HEK293 (cell line): ENCODE data around the gene C19orf47.
A peak's percentile ranks its signal among the peaks of the same experiment; 100 is the strongest.

Experiments used
- CTCF ChIA-PET: fragments of 350-600 bp; formaldehyde crosslinking; extraction: SDS; loops from one replicate; lab custom pipeline; 2021; ENCODE audit warnings: antibody characterized with exemption; lab: Yijun Ruan, JAX
- POLR2A ChIA-PET: fragments of 300-600 bp; formaldehyde crosslinking; extraction: SDS; loops from one replicate; lab custom pipeline; 2020; ENCODE audit warnings: antibody characterized with exemption, inconsistent platforms; lab: Yijun Ruan, JAX
- H3K27ac ChIP-seq: fragments of 200-500 bp; sonication (Bioruptor generic); 2 replicates; pipeline ENCODE4 v1.5.1; 2014; ENCODE audit warnings: low read depth, low read length, control low read depth, inconsistent platforms; ENCODE audit errors: extremely low read depth
- H3K36me3 ChIP-seq, 2 experiments: fragments of 200-500 bp in 1 of 2; sonication (Bioruptor generic) in 1 of 2; 1 replicate in 1 of 2; 2 replicates in 1 of 2; pipeline ENCODE4 v1.5.1; 2014 to 2017; ENCODE audit warnings: inconsistent platforms in 2 of 2, low read length in 2 of 2; ENCODE audit not compliant: control insufficient read depth in 2 of 2, insufficient read depth in 1 of 2
- H3K4me1 ChIP-seq: fragments of 200-500 bp; sonication (Bioruptor generic); 2 replicates; pipeline ENCODE4 v1.5.1; 2014; ENCODE audit warnings: mild to moderate bottlenecking, low read length, inconsistent platforms; ENCODE audit not compliant: control insufficient read depth, insufficient read depth
- H3K4me3 ChIP-seq: 2 replicates; pipeline ENCODE4 v1.5.1; 2011; ENCODE audit warnings: low read depth, mild to moderate bottlenecking, control low read depth, low read length, moderate library complexity
- H3K9me3 ChIP-seq: fragments of 200-500 bp; sonication (Bioruptor generic); 2 replicates; pipeline ENCODE4 v1.5.1; 2014; ENCODE audit warnings: low read depth, low read length, inconsistent platforms; ENCODE audit not compliant: control insufficient read depth, insufficient read depth
- GLI4 ChIP-seq: fragments of 450-650 bp; formaldehyde crosslinking; IDR thresholded peaks from 2 replicates; pipeline ENCODE4 v1.5.1; 2016; ENCODE audit warnings: missing biosample characterization, missing genetic modification characterization
- KLF8 ChIP-seq: fragments of 450-650 bp; formaldehyde crosslinking; IDR thresholded peaks from 2 replicates; pipeline ENCODE4 v1.5.1; 2016; ENCODE audit warnings: missing biosample characterization, missing genetic modification characterization
- ZBTB20 ChIP-seq: fragments of 450-650 bp; formaldehyde crosslinking; IDR thresholded peaks from 2 replicates; pipeline ENCODE4 v1.5.1; 2016; ENCODE audit warnings: missing biosample characterization, missing genetic modification characterization
- ZNF214 ChIP-seq: fragments of 450-650 bp; formaldehyde crosslinking; IDR thresholded peaks from 2 replicates; pipeline ENCODE4 v1.5.1; 2017; ENCODE audit warnings: missing biosample characterization, mild to moderate bottlenecking, missing genetic modification characterization, borderline replicate concordance
- ZNF426 ChIP-seq: fragments of 450-650 bp; formaldehyde crosslinking; IDR thresholded peaks from 2 replicates; pipeline ENCODE4 v1.5.1; 2017; ENCODE audit warnings: missing biosample characterization, missing genetic modification characterization, mild to moderate bottlenecking, inconsistent platforms, moderate library complexity
- ZNF600 ChIP-seq: fragments of 450-650 bp; formaldehyde crosslinking; IDR thresholded peaks from 2 replicates; pipeline ENCODE4 v1.5.1; 2016; ENCODE audit warnings: missing biosample characterization, missing genetic modification characterization
- ZNF621 ChIP-seq: fragments of 450-650 bp; formaldehyde crosslinking; IDR thresholded peaks from 2 replicates; pipeline ENCODE4 v1.5.1; 2017; ENCODE audit warnings: missing biosample characterization, missing genetic modification characterization
- ZNF768 ChIP-seq: fragments of 450-650 bp; formaldehyde crosslinking; IDR thresholded peaks from 2 replicates; pipeline ENCODE4 v1.5.1; 2018; ENCODE audit warnings: missing biosample characterization, mild to moderate bottlenecking, missing genetic modification characterization
- ZNF791 ChIP-seq: fragments of 450-650 bp; formaldehyde crosslinking; IDR thresholded peaks from 2 replicates; pipeline ENCODE4 v1.5.1; 2016; ENCODE audit warnings: missing biosample characterization, missing genetic modification characterization
- TF ChIP-seq, protein P1 (sequence below): fragments of 450-650 bp; formaldehyde crosslinking; IDR thresholded peaks from 2 replicates; pipeline ENCODE4 v1.5.1; 2016; ENCODE audit warnings: missing biosample characterization, missing genetic modification characterization
- TF ChIP-seq, protein P2 (sequence below): fragments of 450-650 bp; formaldehyde crosslinking; IDR thresholded peaks from 2 replicates; pipeline ENCODE4 v1.5.1; 2016; ENCODE audit warnings: missing biosample characterization, missing genetic modification characterization
- TF ChIP-seq, protein P3 (sequence below): fragments of 450-650 bp; formaldehyde crosslinking; IDR thresholded peaks from 2 replicates; pipeline ENCODE4 v1.5.1; 2016; ENCODE audit warnings: missing biosample characterization, missing genetic modification characterization
- TF ChIP-seq, protein P4 (sequence below): fragments of 450-650 bp; formaldehyde crosslinking; IDR thresholded peaks from 2 replicates; pipeline ENCODE4 v1.5.1; 2016; ENCODE audit warnings: missing biosample characterization, missing genetic modification characterization
- TF ChIP-seq, protein P5 (sequence below): fragments of 450-650 bp; formaldehyde crosslinking; IDR thresholded peaks from 2 replicates; pipeline ENCODE4 v1.5.1; 2016; ENCODE audit warnings: missing biosample characterization, missing genetic modification characterization
- TF ChIP-seq, protein P6 (sequence below): fragments of 450-650 bp; formaldehyde crosslinking; IDR thresholded peaks from 2 replicates; pipeline ENCODE4 v1.5.1; 2016; ENCODE audit warnings: missing biosample characterization, missing genetic modification characterization
- TF ChIP-seq, protein P7 (sequence below): fragments of 450-650 bp; formaldehyde crosslinking; IDR thresholded peaks from 2 replicates; pipeline ENCODE4 v1.5.1; 2016; ENCODE audit warnings: missing biosample characterization, missing genetic modification characterization

The C19orf47 gene

DNA sequence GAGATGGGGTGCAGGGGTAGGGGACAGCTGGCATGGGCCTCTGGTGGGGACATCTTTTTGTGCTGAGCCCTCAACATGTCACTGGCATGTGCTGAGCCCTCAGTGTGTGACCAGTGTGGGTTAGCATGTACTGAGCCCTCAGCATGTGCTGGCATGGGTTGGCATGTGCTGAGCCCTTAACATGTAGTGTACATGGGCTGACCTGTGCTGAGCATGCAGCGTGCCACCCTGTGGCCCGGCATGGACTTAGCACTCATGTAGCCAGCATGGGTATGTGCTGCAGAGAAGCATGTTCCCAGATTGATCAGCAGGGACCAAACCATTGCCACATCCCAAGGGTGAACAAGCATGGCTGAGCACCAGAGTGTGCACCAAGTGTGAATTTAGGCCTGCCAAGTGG is 30.3 kb upstream of the C19orf47 start (continued):
- TF ChIP-seq, protein P1, sequence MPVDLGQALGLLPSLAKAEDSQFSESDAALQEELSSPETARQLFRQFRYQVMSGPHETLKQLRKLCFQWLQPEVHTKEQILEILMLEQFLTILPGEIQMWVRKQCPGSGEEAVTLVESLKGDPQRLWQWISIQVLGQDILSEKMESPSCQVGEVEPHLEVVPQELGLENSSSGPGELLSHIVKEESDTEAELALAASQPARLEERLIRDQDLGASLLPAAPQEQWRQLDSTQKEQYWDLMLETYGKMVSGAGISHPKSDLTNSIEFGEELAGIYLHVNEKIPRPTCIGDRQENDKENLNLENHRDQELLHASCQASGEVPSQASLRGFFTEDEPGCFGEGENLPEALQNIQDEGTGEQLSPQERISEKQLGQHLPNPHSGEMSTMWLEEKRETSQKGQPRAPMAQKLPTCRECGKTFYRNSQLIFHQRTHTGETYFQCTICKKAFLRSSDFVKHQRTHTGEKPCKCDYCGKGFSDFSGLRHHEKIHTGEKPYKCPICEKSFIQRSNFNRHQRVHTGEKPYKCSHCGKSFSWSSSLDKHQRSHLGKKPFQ = no peak
- no peak for TF ChIP-seq ZNF214 (tag by site-specific recombination)
- TF ChIP-seq ZNF791 (tag by site-specific recombination) = no peak

DNA sequence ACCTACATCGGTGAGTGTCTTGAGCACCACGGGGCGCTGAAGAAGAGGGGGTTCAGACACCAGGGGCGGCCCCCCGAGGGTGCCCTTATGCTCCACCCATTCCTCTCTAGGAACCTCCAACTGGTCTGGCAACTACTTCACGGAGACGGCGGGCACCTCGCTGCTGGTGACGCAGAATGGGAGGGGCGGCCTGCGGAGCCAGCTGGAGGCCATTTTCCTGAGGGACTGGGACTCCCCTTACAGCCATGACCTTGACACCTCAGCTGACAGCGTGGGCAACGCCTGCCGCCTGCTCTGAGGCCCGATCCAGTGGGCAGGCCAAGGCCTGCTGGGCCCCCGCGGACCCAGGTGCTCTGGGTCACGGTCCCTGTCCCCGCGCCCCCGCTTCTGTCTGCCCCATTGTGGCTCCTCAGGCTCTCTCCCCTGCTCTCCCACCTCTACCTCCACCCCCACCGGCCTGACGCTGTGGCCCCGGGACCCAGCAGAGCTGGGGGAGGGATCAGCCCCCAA is 29.7 kb upstream of the C19orf47 start:
- Histone ChIP-seq H3K9me3 (no peaks in the 10 kb centered on the region), H3K36me3 (peaks cover 29 to 47% of the 10 kb centered on the region in 2 experiments), H3K27ac (no peak overlapping the region), H3K4me1 (no peaks in the 10 kb centered on the region), H3K4me3 (no peak overlapping the region)
- CTCF ChIA-PET = no interaction called here
- TF ChIP-seq, protein P2, sequence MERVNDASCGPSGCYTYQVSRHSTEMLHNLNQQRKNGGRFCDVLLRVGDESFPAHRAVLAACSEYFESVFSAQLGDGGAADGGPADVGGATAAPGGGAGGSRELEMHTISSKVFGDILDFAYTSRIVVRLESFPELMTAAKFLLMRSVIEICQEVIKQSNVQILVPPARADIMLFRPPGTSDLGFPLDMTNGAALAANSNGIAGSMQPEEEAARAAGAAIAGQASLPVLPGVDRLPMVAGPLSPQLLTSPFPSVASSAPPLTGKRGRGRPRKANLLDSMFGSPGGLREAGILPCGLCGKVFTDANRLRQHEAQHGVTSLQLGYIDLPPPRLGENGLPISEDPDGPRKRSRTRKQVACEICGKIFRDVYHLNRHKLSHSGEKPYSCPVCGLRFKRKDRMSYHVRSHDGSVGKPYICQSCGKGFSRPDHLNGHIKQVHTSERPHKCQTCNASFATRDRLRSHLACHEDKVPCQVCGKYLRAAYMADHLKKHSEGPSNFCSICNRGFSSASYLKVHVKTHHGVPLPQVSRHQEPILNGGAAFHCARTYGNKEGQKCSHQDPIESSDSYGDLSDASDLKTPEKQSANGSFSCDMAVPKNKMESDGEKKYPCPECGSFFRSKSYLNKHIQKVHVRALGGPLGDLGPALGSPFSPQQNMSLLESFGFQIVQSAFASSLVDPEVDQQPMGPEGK = peak; percentile 35; the same call in 1 of the 2 replicates
- TF ChIP-seq, protein P3, sequence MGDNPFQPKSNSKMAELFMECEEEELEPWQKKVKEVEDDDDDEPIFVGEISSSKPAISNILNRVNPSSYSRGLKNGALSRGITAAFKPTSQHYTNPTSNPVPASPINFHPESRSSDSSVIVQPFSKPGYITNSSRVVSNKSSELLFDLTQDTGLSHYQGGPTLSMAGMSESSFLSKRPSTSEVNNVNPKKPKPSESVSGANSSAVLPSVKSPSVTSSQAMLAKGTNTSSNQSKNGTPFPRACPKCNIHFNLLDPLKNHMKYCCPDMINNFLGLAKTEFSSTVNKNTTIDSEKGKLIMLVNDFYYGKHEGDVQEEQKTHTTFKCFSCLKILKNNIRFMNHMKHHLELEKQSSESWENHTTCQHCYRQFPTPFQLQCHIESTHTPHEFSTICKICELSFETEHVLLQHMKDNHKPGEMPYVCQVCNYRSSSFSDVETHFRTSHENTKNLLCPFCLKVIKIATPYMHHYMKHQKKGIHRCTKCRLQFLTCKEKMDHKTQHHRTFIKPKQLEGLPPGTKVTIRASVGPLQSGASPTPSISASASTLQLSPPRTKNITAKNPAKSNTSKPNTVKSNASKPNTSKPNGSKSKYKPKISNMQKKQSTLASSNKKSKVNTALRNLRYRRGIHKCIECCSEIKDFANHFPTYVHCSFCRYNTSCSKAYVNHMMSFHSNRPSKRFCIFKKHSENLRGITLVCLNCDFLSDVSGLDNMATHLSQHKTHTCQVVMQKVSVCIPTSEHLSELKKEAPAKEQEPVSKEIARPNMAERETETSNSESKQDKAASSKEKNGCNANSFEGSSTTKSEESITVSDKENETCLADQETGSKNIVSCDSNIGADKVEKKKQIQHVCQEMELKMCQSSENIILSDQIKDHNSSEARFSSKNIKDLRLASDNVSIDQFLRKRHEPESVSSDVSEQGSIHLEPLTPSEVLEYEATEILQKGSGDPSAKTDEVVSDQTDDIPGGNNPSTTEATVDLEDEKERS = no peak
- TF ChIP-seq, all 188 proteins: peak for 1
- POLR2A ChIA-PET = no interaction called here

DNA sequence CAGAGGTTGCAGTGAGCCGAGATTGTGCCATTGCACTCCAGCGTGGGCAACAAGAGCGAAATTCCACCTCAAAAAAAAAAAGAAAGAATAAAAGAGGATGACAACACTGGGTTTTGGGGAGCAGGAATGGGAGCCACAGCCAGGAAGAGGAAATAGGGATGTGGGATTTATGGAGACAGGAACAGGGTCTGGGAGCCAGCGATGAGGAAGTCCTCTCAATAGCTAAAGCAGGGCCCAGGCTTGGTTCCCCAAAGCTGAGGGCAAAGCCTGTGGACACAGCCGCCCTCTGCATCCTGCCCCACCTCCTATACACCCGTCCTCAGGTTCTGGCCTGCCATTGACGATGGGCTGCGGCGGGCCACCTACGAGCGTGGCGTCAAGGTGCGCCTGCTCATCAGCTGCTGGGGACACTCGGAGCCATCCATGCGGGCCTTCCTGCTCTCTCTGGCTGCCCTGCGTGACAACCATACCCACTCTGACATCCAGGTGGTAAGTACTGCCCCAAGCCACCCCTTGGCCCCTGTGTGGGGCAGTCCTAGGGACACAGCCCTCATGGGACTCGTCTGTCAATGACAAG is 28.2 kb upstream of the C19orf47 start:
- Histone ChIP-seq H3K4me3 (no peak overlapping the region), H3K4me1 (no peaks in the 10 kb centered on the region), H3K27ac (no peak overlapping the region), H3K36me3 (peaks cover 35 to 62% of the 10 kb centered on the region in 2 experiments), H3K9me3 (no peaks in the 10 kb centered on the region)
- ChIA-PET CTCF (interaction anchor here (1.0 kb wide), 1 partner anchor 20 kb away, joined by 5 read pairs; no protein-coding TSS in a partner anchor), POLR2A (interaction anchor here (2.2 kb wide), 1 partner anchor 10 kb away, joined by 7 read pairs; no protein-coding TSS in a partner anchor)
- TF ChIP-seq, protein P4, sequence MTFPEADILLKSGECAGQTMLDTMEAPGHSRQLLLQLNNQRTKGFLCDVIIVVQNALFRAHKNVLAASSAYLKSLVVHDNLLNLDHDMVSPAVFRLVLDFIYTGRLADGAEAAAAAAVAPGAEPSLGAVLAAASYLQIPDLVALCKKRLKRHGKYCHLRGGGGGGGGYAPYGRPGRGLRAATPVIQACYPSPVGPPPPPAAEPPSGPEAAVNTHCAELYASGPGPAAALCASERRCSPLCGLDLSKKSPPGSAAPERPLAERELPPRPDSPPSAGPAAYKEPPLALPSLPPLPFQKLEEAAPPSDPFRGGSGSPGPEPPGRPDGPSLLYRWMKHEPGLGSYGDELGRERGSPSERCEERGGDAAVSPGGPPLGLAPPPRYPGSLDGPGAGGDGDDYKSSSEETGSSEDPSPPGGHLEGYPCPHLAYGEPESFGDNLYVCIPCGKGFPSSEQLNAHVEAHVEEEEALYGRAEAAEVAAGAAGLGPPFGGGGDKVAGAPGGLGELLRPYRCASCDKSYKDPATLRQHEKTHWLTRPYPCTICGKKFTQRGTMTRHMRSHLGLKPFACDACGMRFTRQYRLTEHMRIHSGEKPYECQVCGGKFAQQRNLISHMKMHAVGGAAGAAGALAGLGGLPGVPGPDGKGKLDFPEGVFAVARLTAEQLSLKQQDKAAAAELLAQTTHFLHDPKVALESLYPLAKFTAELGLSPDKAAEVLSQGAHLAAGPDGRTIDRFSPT (tag by site-specific recombination) = peak; percentile 56; the same call in 1 of the 2 replicates
- no peak for TF ChIP-seq GLI4

DNA sequence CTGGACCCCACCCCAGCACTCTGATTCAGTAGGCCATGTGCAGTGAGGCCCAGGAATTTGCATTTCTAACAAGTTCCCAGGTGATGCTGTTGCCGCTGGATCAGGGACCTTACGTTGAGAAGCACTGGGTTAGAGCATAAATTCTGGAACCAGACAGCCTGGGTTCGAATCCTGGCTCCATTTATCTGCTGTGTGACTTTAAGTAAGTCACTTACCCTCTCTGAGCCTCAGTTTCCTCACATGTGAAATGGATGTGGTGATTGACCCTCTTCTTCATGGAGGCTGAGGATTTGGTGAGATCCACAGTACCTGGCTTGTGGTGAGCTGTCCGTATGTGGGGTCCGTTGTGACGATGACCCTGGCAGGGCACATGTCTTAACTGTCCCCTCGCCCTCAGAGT is 25.9 kb upstream of the C19orf47 start:
- Histone ChIP-seq H3K27ac (no peak overlapping the region), H3K4me3 (no peak overlapping the region), H3K9me3 (no peaks in the 10 kb centered on the region), H3K4me1 (no peaks in the 10 kb centered on the region), H3K36me3 (peaks cover 53 to 72% of the 10 kb centered on the region in 2 experiments)
- ChIA-PET CTCF (interaction anchor here (0.6 to 1.1 kb wide), 4 partner anchors 14 to 260 kb away, joined by 3 to 5 read pairs (median 4); partner anchors contain the start of genes C19orf47 and PLD3), POLR2A (interaction anchor here (0.6 to 0.7 kb wide), 2 partner anchors 26 to 95 kb away, joined by 3 read pairs; partner anchors contain the start of genes C19orf47 and PLD3)
- TF ChIP-seq, protein P5, sequence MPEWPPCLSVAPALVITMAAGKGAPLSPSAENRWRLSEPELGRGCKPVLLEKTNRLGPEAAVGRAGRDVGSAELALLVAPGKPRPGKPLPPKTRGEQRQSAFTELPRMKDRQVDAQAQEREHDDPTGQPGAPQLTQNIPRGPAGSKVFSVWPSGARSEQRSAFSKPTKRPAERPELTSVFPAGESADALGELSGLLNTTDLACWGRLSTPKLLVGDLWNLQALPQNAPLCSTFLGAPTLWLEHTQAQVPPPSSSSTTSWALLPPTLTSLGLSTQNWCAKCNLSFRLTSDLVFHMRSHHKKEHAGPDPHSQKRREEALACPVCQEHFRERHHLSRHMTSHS (tag by site-specific recombination) = no peak
- TF ChIP-seq, protein P6, sequence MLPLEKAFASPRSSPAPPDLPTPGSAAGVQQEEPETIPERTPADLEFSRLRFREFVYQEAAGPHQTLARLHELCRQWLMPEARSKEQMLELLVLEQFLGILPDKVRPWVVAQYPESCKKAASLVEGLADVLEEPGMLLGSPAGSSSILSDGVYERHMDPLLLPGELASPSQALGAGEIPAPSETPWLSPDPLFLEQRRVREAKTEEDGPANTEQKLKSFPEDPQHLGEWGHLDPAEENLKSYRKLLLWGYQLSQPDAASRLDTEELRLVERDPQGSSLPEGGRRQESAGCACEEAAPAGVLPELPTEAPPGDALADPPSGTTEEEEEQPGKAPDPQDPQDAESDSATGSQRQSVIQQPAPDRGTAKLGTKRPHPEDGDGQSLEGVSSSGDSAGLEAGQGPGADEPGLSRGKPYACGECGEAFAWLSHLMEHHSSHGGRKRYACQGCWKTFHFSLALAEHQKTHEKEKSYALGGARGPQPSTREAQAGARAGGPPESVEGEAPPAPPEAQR (tag by site-specific recombination) = no peak
- TF ChIP-seq, protein P7, sequence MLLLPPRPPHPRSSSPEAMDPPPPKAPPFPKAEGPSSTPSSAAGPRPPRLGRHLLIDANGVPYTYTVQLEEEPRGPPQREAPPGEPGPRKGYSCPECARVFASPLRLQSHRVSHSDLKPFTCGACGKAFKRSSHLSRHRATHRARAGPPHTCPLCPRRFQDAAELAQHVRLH (tag by site-specific recombination) = 0 out of 2 replicates have a peak, but pooled peaks have one; percentile 38
- no peak for TF ChIP-seq ZNF600 (tag by site-specific recombination)
- TF ChIP-seq ZBTB20 (tag by site-specific recombination) = 0 out of 2 replicates have a peak, but pooled peaks have one; percentile 22
- peak; percentile 98 for TF ChIP-seq ZNF768 (tag by site-specific recombination)
- TF ChIP-seq KLF8 = peak; percentile 22; the same call in 1 of the 2 replicates
- no peak for TF ChIP-seq ZNF426 (tag by site-specific recombination)
- no peak for TF ChIP-seq ZNF621 (tag by site-specific recombination)
